ENCODE data around the gene ATF4. TPM values are rescaled to one million over a fixed set of nuclear protein-coding genes. Genes with fewer than 3 reads are reported as not detected.

ATF4 gene
- total and polyA plus RNA-seq, 2 of the 13 experiments (the other 11 are each of a cell fraction or from before 2014, with no cell fraction given), result 486 to 1,297 TPM

- TF ChIP-seq DZIP1 (CRISPR knock-in tag; IDR thresholded peaks at IDR 0.05) (0 out of 2 replicates have a peak, but pooled peaks have one; percentile 79), RNF219 (CRISPR knock-in tag; IDR thresholded peaks at IDR 0.05) (no peak), HIVEP1 (CRISPR knock-in tag; IDR thresholded peaks at IDR 0.05) (no peak), THAP11 (CRISPR knock-in tag; IDR thresholded peaks at IDR 0.05) (peak; percentile 61), ZNF326 (CRISPR knock-in tag; IDR thresholded peaks at IDR 0.05; ENCODE audit: borderline replicate concordance) (no peak), KLF12 (CRISPR knock-in tag; IDR thresholded peaks at IDR 0.05; ENCODE audit: borderline replicate concordance) (0 out of 2 replicates have a peak, but pooled peaks have one; percentile 40), ZFP62 (CRISPR knock-in tag; IDR thresholded peaks at IDR 0.05) (no peak), ZBTB10 (CRISPR knock-in tag; IDR thresholded peaks at IDR 0.05; ENCODE audit: borderline replicate concordance) (peak; percentile 87; the same call in 1 of the 2 replicates), FOXP4 (CRISPR knock-in tag; IDR thresholded peaks at IDR 0.05) (peak; percentile 56; the same call in 1 of the 2 replicates), ZNF549 (CRISPR knock-in tag; IDR thresholded peaks at IDR 0.05) (no peak), ATF2 (CRISPR knock-in tag; IDR thresholded peaks at IDR 0.05) (peak; percentile 75; the same call in 1 of the 2 replicates), ZNF788 (CRISPR knock-in tag; IDR thresholded peaks at IDR 0.05; ENCODE audit: borderline replicate concordance) (peak; percentile 85), TP53 (CRISPR knock-in tag; conservative IDR thresholded peaks at IDR 0.05) (0 out of 2 replicates have a peak, but pooled peaks have one; percentile 64), RXRA (CRISPR knock-in tag; IDR thresholded peaks at IDR 0.05) (no peak), ZNF124 (CRISPR knock-in tag; IDR thresholded peaks at IDR 0.05) (peak; percentile 94; the same call in 1 of the 2 replicates), ZKSCAN5 (CRISPR knock-in tag; IDR thresholded peaks at IDR 0.05) (no peak), MYC (CRISPR knock-in tag; IDR thresholded peaks at IDR 0.05; ENCODE audit: borderline replicate concordance) (peak; percentile 52; the same call in 1 of the 2 replicates)
Observed at GRCh38 chr22:39545386-39546365, 25.3 kb downstream of the ATF4 start (continued).

All from HepG2 (cell line).